HEK293 (cell line): ENCODE data around the gene DRC7.

ENCODE experiments used
- CTCF ChIP-seq: fragments of 450-650 bp; formaldehyde crosslinking; IDR thresholded peaks from 2 replicates; pipeline ENCODE4 v1.5.1; 2016; ENCODE audit warnings: missing biosample characterization, missing genetic modification characterization
- ELK4 ChIP-seq: IDR thresholded peaks from 2 replicates; pipeline ENCODE4 v1.6.1; 2011; ENCODE audit warnings: mild to moderate bottlenecking, low read depth, low read length, borderline replicate concordance
- GLI2 ChIP-seq: fragments of 450-650 bp; formaldehyde crosslinking; IDR thresholded peaks from 2 replicates; pipeline ENCODE4; 2017; ENCODE audit warnings: missing biosample characterization, missing genetic modification characterization, low read depth, borderline replicate concordance
- PRDM4 ChIP-seq: fragments of 450-650 bp; formaldehyde crosslinking; IDR thresholded peaks from 2 replicates; pipeline ENCODE4 v1.5.1; 2017; ENCODE audit warnings: missing biosample characterization, missing genetic modification characterization
- ZBTB1 ChIP-seq: fragments of 450-650 bp; formaldehyde crosslinking; IDR thresholded peaks from 2 replicates; pipeline ENCODE4 v1.5.1; 2016; ENCODE audit warnings: missing biosample characterization, missing genetic modification characterization
- ZIC2 ChIP-seq: fragments of 450-650 bp; formaldehyde crosslinking; IDR thresholded peaks from 2 replicates; pipeline ENCODE4 v1.5.1; 2016; ENCODE audit warnings: missing biosample characterization, missing genetic modification characterization
- ZNF148 ChIP-seq: fragments of 450-650 bp; formaldehyde crosslinking; IDR thresholded peaks from 2 replicates; pipeline ENCODE4 v1.5.0; 2017; ENCODE audit warnings: missing biosample characterization, missing genetic modification characterization, borderline replicate concordance
- ZNF221 ChIP-seq: fragments of 450-650 bp; formaldehyde crosslinking; IDR thresholded peaks from 2 replicates; pipeline ENCODE4 v1.5.1; 2017; ENCODE audit warnings: missing biosample characterization, missing genetic modification characterization, borderline replicate concordance
- ZNF292 ChIP-seq: fragments of 450-650 bp; formaldehyde crosslinking; IDR thresholded peaks from 2 replicates; pipeline ENCODE4 v1.5.1; 2016; ENCODE audit warnings: low read depth, missing biosample characterization, missing genetic modification characterization, borderline replicate concordance
- ZNF302 ChIP-seq: fragments of 450-650 bp; formaldehyde crosslinking; IDR thresholded peaks from 2 replicates; pipeline ENCODE4 v1.5.1; 2016; ENCODE audit warnings: missing biosample characterization, missing genetic modification characterization, low read depth
- ZNF398 ChIP-seq: fragments of 450-650 bp; formaldehyde crosslinking; IDR thresholded peaks from 2 replicates; pipeline ENCODE4 v1.5.1; 2017; ENCODE audit warnings: missing biosample characterization, missing genetic modification characterization

- TF ChIP-seq CTCF (tag by site-specific recombination) (no peak), ZNF302 (tag by site-specific recombination) (no peak), ZIC2 (tag by site-specific recombination) (no peak), ZNF292 (no peak), GLI2 (tag by site-specific recombination) (no peak), ZNF148 (tag by site-specific recombination) (no peak), ZNF221 (tag by site-specific recombination) (no peak), ZNF398 (no peak), ZBTB1 (tag by site-specific recombination) (no peak), PRDM4 (tag by site-specific recombination) (no peak), ELK4 (no peak)
Measured at GRCh38 chr16:57647136-57647875, 47.3 kb upstream of the DRC7 start.
